ENCODE results near the gene CDH5.

Gene CDH5

GRCh38 chr16:66403531-66404145 lies 37.1 kb downstream of the CDH5 start:
- Histone ChIP-seq H3K27me3 (ENCODE audit: insufficient read depth, low read length) (peaks cover 7% of the 10 kb centered on the region), H3K36me3 (ENCODE audit: insufficient read depth, low read length) (no peaks in the 10 kb centered on the region), H3K9me3 (ENCODE audit: low read length) (no peaks in the 10 kb centered on the region; the same call in 1 of the 2 replicates), H3K27ac (ENCODE audit: low read depth, low read length, poor library complexity, severe bottlenecking) (no peak overlapping the region), H3K9me2 (ENCODE audit: low read depth, low read length) (no peaks in the 10 kb centered on the region), H3K9ac (ENCODE audit: low read length) (no peak overlapping the region), H2AFZ (ENCODE audit: low read length) (no peak overlapping the region), H4K20me1 (ENCODE audit: insufficient read depth, low read length) (no peaks in the 10 kb centered on the region), H3F3A (ENCODE audit: insufficient read depth, low read length) (no peaks in the 10 kb centered on the region), H3K4me1 (ENCODE audit: insufficient read depth, low read length, severe bottlenecking) (peaks cover 15% of the 10 kb centered on the region), H3K79me2 (ENCODE audit: insufficient read depth, low read length) (no peaks in the 10 kb centered on the region), H3K4me3 (ENCODE audit: low read depth, low read length, poor library complexity, severe bottlenecking) (no peak overlapping the region), H3K4me2 (ENCODE audit: low read length) (no peak overlapping the region)
- no peak for TF ChIP-seq EZH2 (IDR thresholded peaks at IDR 0.05; ENCODE audit: borderline replicate concordance, low read length)
- TF ChIP-seq CTCF (IDR thresholded peaks at IDR 0.05; ENCODE audit: low read length), result no peak

- Histone ChIP-seq H3K27ac (ENCODE audit: low read depth, low read length, poor library complexity, severe bottlenecking) (no peak overlapping the region), H2AFZ (ENCODE audit: low read length) (no peak overlapping the region), H3K4me3 (ENCODE audit: low read depth, low read length, poor library complexity, severe bottlenecking) (no peak overlapping the region), H3K9me3 (ENCODE audit: low read length) (no peaks in the 10 kb centered on the region; the same call in 1 of the 2 replicates), H3K9ac (ENCODE audit: low read length) (no peak overlapping the region), H3K9me2 (ENCODE audit: low read depth, low read length) (no peaks in the 10 kb centered on the region), H3K4me2 (ENCODE audit: low read length) (no peak overlapping the region), H3K4me1 (ENCODE audit: insufficient read depth, low read length, severe bottlenecking) (peaks cover 17% of the 10 kb centered on the region), H3F3A (ENCODE audit: insufficient read depth, low read length) (no peaks in the 10 kb centered on the region), H4K20me1 (ENCODE audit: insufficient read depth, low read length) (no peaks in the 10 kb centered on the region), H3K27me3 (ENCODE audit: insufficient read depth, low read length) (peaks cover 4% of the 10 kb centered on the region), H3K36me3 (ENCODE audit: insufficient read depth, low read length) (no peaks in the 10 kb centered on the region), H3K79me2 (ENCODE audit: insufficient read depth, low read length) (no peaks in the 10 kb centered on the region)
- no peak for TF ChIP-seq EZH2 (IDR thresholded peaks at IDR 0.05; ENCODE audit: borderline replicate concordance, low read length)
- TF ChIP-seq CTCF (IDR thresholded peaks at IDR 0.05; ENCODE audit: low read length), result no peak
These were observed 38.7 kb downstream of the CDH5 start for GRCh38 chr16:66405057-66405783.

GRCh38 chr16:66406534-66407221 lies 40.2 kb downstream of the CDH5 start:
- Histone ChIP-seq H2AFZ (ENCODE audit: low read length) (no peak overlapping the region), H3K4me3 (ENCODE audit: low read depth, low read length, poor library complexity, severe bottlenecking) (peak overlapping the region; percentile 51), H3K9me2 (ENCODE audit: low read depth, low read length) (no peaks in the 10 kb centered on the region), H4K20me1 (ENCODE audit: insufficient read depth, low read length) (no peaks in the 10 kb centered on the region), H3K4me1 (ENCODE audit: insufficient read depth, low read length, severe bottlenecking) (peaks cover 17% of the 10 kb centered on the region), H3K27me3 (ENCODE audit: insufficient read depth, low read length) (peaks cover 4% of the 10 kb centered on the region), H3K27ac (ENCODE audit: low read depth, low read length, poor library complexity, severe bottlenecking) (no peak overlapping the region), H3K4me2 (ENCODE audit: low read length) (peak overlapping the region; percentile 74), H3K9ac (ENCODE audit: low read length) (peak overlapping the region; percentile 29; the same call in 1 of the 2 replicates), H3K79me2 (ENCODE audit: insufficient read depth, low read length) (no peaks in the 10 kb centered on the region), H3K9me3 (ENCODE audit: low read length) (no peaks in the 10 kb centered on the region; the same call in 1 of the 2 replicates), H3K36me3 (ENCODE audit: insufficient read depth, low read length) (no peaks in the 10 kb centered on the region), H3F3A (ENCODE audit: insufficient read depth, low read length) (no peaks in the 10 kb centered on the region)
- no peak for TF ChIP-seq EZH2 (IDR thresholded peaks at IDR 0.05; ENCODE audit: borderline replicate concordance, low read length)
- TF ChIP-seq CTCF (IDR thresholded peaks at IDR 0.05; ENCODE audit: low read length), result peak; percentile 81

Measured in OCI-LY1 (cell line).